ENCODE results near the gene OOSP1.

The OOSP1 gene

DNA sequence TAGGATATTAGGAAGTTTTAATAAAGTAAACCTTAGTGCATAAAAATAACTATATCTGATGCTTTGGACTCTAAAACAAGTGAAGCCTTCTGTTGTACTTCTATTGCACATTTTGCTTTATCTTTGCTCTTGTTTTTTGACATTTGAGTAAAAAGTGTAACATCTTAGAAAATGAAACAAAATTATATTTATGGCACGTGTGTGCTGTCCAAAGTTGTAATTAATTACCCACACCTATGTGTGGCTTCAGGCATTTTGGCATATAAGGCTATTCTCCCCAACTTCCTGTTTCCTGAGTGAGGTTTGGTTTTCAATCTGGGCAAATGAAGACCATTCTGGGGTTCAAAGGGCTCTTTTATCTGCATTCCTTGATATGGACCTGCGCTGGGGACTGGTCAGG, at the start of gene OOSP1:
Gene OOSP1 (plus strand): TSS at position 301 of the 400 bp plus-strand sequence. CDS start 23 bp downstream, at position 324.
- Histone ChIP-seq H3K27me3 (no peaks in the 10 kb centered on the region), H3K36me3 (no peaks in the 10 kb centered on the region), H3K4me3 (no peak within 1 kb of the TSS), H3K27ac (no peak within 1 kb of the TSS), H3K9me3 (no peaks in the 10 kb centered on the region), H3K4me1 (no peaks in the 10 kb centered on the region)
- intact Hi-C loops (cut with DNase I; ENCODE audit: low total_unique reads) = no loop called here
- TF ChIP-seq, protein P1, sequence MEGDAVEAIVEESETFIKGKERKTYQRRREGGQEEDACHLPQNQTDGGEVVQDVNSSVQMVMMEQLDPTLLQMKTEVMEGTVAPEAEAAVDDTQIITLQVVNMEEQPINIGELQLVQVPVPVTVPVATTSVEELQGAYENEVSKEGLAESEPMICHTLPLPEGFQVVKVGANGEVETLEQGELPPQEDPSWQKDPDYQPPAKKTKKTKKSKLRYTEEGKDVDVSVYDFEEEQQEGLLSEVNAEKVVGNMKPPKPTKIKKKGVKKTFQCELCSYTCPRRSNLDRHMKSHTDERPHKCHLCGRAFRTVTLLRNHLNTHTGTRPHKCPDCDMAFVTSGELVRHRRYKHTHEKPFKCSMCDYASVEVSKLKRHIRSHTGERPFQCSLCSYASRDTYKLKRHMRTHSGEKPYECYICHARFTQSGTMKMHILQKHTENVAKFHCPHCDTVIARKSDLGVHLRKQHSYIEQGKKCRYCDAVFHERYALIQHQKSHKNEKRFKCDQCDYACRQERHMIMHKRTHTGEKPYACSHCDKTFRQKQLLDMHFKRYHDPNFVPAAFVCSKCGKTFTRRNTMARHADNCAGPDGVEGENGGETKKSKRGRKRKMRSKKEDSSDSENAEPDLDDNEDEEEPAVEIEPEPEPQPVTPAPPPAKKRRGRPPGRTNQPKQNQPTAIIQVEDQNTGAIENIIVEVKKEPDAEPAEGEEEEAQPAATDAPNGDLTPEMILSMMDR (IDR thresholded peaks at IDR 0.05) = no peak
- DNase-seq = no peak

DNA sequence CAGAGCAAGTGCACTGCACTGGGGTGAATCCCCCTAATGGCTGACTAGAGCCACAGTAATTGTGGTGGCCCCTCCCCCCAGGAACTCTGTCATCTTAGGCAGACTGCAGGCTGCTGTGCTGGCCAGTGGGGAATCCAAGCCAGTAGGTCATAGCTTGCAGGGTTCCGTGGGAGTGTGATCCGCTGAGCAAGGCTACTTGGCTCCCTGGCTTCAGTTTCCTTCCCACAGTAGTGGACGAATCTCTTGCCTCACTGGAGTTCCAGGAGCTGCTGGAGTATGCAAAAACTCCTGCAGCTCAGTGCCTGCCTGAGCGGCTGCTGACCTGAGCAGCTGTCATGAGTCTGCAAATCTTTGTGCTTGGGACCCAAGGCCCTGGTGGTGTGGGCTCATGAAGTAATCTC, 46.5 kb upstream of the OOSP1 start:
- no peaks in the 10 kb centered on the region for H3K27me3 ChIP-seq
- no peak overlapping the region for H3K27ac ChIP-seq
- intact Hi-C loops (cut with DNase I; ENCODE audit: low total_unique reads) = no loop called here
- H3K36me3 ChIP-seq = no peaks in the 10 kb centered on the region
- H3K4me1 ChIP-seq = no peaks in the 10 kb centered on the region
- DNase-seq = no peak
- H3K4me3 ChIP-seq = no peak overlapping the region
- TF ChIP-seq, protein P1 (IDR thresholded peaks at IDR 0.05) = no peak
- H3K9me3 ChIP-seq = peaks cover 0 to 18% (median 12%) of the 10 kb centered on the region in 3 donors

- H3K27ac ChIP-seq = no peak overlapping the region
- H3K9me3 ChIP-seq = peaks cover 0 to 5% (median 0%) of the 10 kb centered on the region in 3 donors
- TF ChIP-seq, protein P1 (IDR thresholded peaks at IDR 0.05) = no peak
- no peaks in the 10 kb centered on the region for H3K27me3 ChIP-seq
- no peaks in the 10 kb centered on the region for H3K4me1 ChIP-seq
- H3K4me3 ChIP-seq = no peak overlapping the region
- intact Hi-C loops (cut with DNase I; ENCODE audit: low total_unique reads) = no loop called here
- no peaks in the 10 kb centered on the region for H3K36me3 ChIP-seq
- DNase-seq = no peak
Observed at GRCh38 chr11:59894616-59895015, 43.6 kb upstream of the OOSP1 start.

DNA sequence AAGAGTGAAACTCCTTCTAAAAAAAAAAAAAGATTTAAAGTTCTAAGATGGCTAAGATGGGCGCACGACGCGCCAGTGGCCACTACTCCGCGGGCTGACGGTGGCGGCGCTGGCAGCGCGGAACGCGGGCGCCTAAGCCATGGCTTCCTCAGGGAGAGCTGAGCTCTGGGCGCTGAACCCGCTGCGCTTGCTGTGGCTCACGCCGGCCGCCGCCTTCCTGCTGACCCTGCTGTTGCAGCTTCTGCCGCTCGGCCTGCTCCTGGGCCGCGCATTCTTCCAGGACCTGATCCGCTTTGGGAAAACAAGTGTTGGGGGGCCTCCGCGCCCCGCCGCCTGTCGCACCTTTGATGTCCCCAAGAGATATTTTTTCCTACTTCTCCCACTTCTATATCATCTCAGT, 40.2 kb upstream of the OOSP1 start:
- Histone ChIP-seq H3K27ac (no peak overlapping the region), H3K27me3 (no peaks in the 10 kb centered on the region), H3K4me1 (no peaks in the 10 kb centered on the region), H3K4me3 (no peak overlapping the region), H3K36me3 (no peaks in the 10 kb centered on the region), H3K9me3 (no peaks in the 10 kb centered on the region)
- no peak for DNase-seq
- intact Hi-C loops (cut with DNase I; ENCODE audit: low total_unique reads) = no loop called here
- TF ChIP-seq, protein P1 (IDR thresholded peaks at IDR 0.05) = no peak

DNA sequence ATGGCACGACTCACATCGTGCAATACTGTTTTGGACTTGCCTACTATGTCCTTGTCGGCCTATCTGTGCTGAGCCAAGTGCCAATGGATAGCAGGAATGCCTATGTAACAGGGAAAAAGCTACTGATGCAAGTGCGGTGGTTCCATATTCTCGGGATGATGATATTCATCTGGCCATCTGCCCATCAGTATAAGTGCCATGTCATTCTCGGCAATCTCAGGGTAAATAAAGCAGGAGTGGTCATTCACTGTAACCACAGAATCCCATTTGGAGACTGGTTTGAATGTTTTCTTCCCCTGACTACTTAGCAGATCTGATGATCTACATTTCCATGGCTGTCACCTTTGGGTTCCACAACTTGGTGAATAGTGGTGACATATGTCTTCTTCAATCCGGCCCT, 39.6 kb upstream of the OOSP1 start:
- Histone ChIP-seq H3K27ac (no peak overlapping the region), H3K9me3 (no peaks in the 10 kb centered on the region), H3K36me3 (no peaks in the 10 kb centered on the region), H3K27me3 (no peaks in the 10 kb centered on the region), H3K4me1 (no peaks in the 10 kb centered on the region), H3K4me3 (no peak overlapping the region)
- intact Hi-C loops (cut with DNase I; ENCODE audit: low total_unique reads) = no loop called here
- TF ChIP-seq, protein P1 (IDR thresholded peaks at IDR 0.05) = no peak
- DNase-seq = no peak

DNA sequence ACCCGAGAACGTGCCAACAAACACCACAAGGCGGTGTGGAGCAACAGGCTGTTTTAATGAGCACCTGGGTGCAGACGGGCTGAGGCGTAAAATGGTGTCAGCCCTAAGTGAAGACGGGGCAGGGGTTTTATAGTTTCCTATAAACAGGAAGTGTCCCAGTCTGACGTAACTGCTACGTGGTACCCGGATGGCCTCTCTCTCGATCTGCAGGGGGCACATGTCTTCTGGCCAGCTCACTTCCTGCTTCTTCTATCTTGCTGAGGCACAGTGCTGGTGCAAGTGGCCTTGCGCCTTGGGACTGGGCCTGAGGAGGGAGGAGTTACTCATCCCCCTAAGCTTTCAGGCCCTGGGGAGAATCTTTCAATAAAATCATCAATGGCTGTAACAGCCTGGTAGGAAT, 38.7 kb upstream of the OOSP1 start:
- TF ChIP-seq, protein P1 (IDR thresholded peaks at IDR 0.05) = no peak
- H3K4me3 ChIP-seq = no peak overlapping the region
- no peaks in the 10 kb centered on the region for H3K27me3 ChIP-seq
- no peaks in the 10 kb centered on the region for H3K4me1 ChIP-seq
- intact Hi-C loops (cut with DNase I; ENCODE audit: low total_unique reads) = no loop called here
- no peaks in the 10 kb centered on the region for H3K36me3 ChIP-seq
- no peak for DNase-seq
- H3K27ac ChIP-seq = no peak overlapping the region
- no peaks in the 10 kb centered on the region for H3K9me3 ChIP-seq
